Measurements from ENCODE around the gene CDH23. TPM values are rescaled to one million over a fixed set of nuclear protein-coding genes. Genes with fewer than 3 reads are reported as not detected.

The CDH23 gene
- polyA plus RNA-seq, 2 of the 4 experiments (the other 2 are of a cell fraction): 1.1 to 2.3 TPM

DNA sequence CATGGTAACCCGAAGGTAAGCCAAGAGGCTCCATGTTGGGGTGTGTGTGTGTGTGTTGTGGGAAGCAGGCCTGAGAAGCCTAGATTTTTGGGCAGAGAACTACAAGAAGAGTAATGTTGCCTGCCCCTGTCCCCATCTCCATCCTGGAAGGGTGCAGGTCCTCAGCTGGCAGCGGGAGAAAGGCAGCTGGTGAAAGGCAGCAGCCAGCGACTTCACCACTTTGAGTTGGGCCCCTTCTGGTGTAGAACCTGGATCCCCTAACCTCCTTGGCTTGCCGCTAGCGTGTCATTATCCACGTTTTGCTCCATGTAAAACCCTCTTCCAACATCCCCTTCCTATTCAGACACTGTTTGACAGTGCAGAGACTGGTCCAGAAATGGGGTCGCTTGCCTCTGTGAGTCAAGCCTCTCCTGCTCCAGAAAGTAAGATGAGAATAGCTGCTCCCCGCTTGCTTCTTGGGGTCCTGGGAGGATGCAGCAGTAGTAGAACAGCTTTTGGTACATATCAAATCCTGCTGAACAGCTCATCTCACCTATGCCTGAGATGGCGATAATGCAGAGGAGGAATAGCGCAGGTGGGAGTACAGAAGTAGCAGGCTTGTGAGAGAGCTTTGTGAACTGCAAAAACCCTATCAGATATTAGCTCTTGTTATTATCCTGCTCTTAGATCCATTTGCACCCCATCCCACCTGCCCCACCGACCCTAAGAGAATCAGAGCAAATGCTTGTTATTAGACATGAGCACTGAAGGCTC, 22.1 kb upstream of the CDH23 start:
- FAIRE-seq (no peak), ATAC-seq (no peak), DNase-seq (ENCODE audit: low read depth in 1 of 2, low spot score in 1 of 2) (no peak)
- H3K4me1 ChIP-seq: peaks cover 12% of the 10 kb centered on the region
- TF ChIP-seq POLR2A (IDR thresholded peaks at IDR 0.05; ENCODE audit: low read length) (no peak), CBX8 (IDR thresholded peaks at IDR 0.05) (no peak), PHF8 (IDR thresholded peaks at IDR 0.05; ENCODE audit: borderline replicate concordance, low read depth) (no peak), RAD21 (conservative IDR thresholded peaks at IDR 0.05 in 1 of 2, IDR thresholded peaks at IDR 0.05 in 1 of 2) (no peak), RFX5 (IDR thresholded peaks at IDR 0.05) (no peak), EHF (CRISPR knock-in tag; IDR thresholded peaks at IDR 0.05) (no peak), EHMT2 (IDR thresholded peaks at IDR 0.05; ENCODE audit: low read depth) (no peak), FOSB (CRISPR knock-in tag; IDR thresholded peaks at IDR 0.05) (no peak), TFCP2L1 (CRISPR knock-in tag; IDR thresholded peaks at IDR 0.05) (no peak), SMC3 (IDR thresholded peaks at IDR 0.05) (no peak), KDM1A (IDR thresholded peaks at IDR 0.05; ENCODE audit: low read depth) (no peak), FOSL2 (IDR thresholded peaks at IDR 0.05) (no peak), FOSL2 (CRISPR knock-in tag; IDR thresholded peaks at IDR 0.05) (no peak), NR3C1 (IDR thresholded peaks at IDR 0.05) (no peak)
- TF ChIP-seq, protein P1, sequence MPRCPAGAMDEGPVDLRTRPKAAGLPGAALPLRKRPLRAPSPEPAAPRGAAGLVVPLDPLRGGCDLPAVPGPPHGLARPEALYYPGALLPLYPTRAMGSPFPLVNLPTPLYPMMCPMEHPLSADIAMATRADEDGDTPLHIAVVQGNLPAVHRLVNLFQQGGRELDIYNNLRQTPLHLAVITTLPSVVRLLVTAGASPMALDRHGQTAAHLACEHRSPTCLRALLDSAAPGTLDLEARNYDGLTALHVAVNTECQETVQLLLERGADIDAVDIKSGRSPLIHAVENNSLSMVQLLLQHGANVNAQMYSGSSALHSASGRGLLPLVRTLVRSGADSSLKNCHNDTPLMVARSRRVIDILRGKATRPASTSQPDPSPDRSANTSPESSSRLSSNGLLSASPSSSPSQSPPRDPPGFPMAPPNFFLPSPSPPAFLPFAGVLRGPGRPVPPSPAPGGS (IDR thresholded peaks at IDR 0.05): no peak
- TF ChIP-seq, protein P2, sequence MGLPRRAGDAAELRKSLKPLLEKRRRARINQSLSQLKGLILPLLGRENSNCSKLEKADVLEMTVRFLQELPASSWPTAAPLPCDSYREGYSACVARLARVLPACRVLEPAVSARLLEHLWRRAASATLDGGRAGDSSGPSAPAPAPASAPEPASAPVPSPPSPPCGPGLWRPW (IDR thresholded peaks at IDR 0.05): no peak
- TF ChIP-seq, protein P3, sequence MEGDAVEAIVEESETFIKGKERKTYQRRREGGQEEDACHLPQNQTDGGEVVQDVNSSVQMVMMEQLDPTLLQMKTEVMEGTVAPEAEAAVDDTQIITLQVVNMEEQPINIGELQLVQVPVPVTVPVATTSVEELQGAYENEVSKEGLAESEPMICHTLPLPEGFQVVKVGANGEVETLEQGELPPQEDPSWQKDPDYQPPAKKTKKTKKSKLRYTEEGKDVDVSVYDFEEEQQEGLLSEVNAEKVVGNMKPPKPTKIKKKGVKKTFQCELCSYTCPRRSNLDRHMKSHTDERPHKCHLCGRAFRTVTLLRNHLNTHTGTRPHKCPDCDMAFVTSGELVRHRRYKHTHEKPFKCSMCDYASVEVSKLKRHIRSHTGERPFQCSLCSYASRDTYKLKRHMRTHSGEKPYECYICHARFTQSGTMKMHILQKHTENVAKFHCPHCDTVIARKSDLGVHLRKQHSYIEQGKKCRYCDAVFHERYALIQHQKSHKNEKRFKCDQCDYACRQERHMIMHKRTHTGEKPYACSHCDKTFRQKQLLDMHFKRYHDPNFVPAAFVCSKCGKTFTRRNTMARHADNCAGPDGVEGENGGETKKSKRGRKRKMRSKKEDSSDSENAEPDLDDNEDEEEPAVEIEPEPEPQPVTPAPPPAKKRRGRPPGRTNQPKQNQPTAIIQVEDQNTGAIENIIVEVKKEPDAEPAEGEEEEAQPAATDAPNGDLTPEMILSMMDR (IDR thresholded peaks at IDR 0.05): no peak
- TF ChIP-seq, protein P4, sequence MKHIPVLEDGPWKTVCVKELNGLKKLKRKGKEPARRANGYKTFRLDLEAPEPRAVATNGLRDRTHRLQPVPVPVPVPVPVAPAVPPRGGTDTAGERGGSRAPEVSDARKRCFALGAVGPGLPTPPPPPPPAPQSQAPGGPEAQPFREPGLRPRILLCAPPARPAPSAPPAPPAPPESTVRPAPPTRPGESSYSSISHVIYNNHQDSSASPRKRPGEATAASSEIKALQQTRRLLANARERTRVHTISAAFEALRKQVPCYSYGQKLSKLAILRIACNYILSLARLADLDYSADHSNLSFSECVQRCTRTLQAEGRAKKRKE (CRISPR knock-in tag; IDR thresholded peaks at IDR 0.05; ENCODE audit: low read depth): no peak
- H3K4me2 ChIP-seq: no peak overlapping the region
- POLR2A ChIA-PET: no interaction called here
- 74% methylated on average over 11 of the region's 11 CpGs for WGBS (ENCODE audit: missing lambda C conversion rate)
- no peak overlapping the region for H3K27ac ChIP-seq
- CTCF ChIA-PET: interaction anchor here (1.3 to 47.4 kb wide), 7 partner anchors 9 to 522 kb away, joined by 3 to 977 read pairs (median 5); partner anchors contain the start of genes SLC29A3 and VSIR
- no peak overlapping the region for H3K4me3 ChIP-seq
- H3K9me3 ChIP-seq: no peaks in the 10 kb centered on the region

DNA sequence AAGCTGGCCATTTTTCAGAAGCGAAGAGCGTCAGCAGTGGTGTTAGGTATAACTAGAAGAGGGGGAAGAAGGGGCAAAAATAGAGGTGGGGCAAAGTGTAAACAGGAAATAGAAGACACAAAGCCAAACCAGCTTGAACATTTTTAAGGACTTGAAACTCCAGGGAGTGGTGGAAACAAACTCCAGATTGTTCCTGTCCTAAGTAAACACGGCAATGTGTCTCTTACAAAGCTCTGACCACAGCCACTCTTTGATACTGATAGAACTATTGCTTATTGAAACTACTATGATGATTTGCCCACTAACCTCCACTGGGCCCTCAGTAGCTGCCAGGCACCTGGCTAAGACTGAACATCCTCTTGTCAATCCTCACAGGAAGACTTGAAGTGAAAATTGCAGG, 20.8 kb upstream of the CDH23 start:
- CTCF ChIA-PET: interaction anchor here (1.0 to 47.4 kb wide), 9 partner anchors 7 to 194 kb away, joined by 3 to 977 read pairs (median 5); partner anchors contain the start of genes CDH23 and SLC29A3
- H3K27ac ChIP-seq: no peak overlapping the region
- H3K4me2 ChIP-seq: peak overlapping the region; percentile 82; the same call in 1 of the 3 replicates
- H3K4me3 ChIP-seq: no peak overlapping the region
- ATAC-seq (no peak), DNase-seq (ENCODE audit: low read depth in 1 of 2, low spot score in 1 of 2) (no peak), FAIRE-seq (no peak)
- WGBS (ENCODE audit: missing lambda C conversion rate): 61% methylated on average over 3 of the region's 3 CpGs
- H3K9me3 ChIP-seq: no peaks in the 10 kb centered on the region
- peaks cover 12% of the 10 kb centered on the region for H3K4me1 ChIP-seq
- POLR2A ChIA-PET: interaction anchor here (1.6 to 2.8 kb wide), 4 partner anchors 10 to 56 kb away, joined by 7 to 36 read pairs (median 16); partner anchors contain the start of gene SLC29A3
- TF ChIP-seq TFCP2L1 (CRISPR knock-in tag; IDR thresholded peaks at IDR 0.05) (no peak), FOXS1 (CRISPR knock-in tag; IDR thresholded peaks at IDR 0.05) (no peak), CHD2 (IDR thresholded peaks at IDR 0.05; ENCODE audit: low read length, partially characterized antibody) (no peak), SREBF2 (IDR thresholded peaks at IDR 0.05) (no peak), HOXA7 (CRISPR knock-in tag; IDR thresholded peaks at IDR 0.05) (no peak), GATA3 (IDR thresholded peaks at IDR 0.05; ENCODE audit: borderline replicate concordance) (no peak), POLR2AphosphoS2 (conservative IDR thresholded peaks at IDR 0.05; ENCODE audit: low read length) (no peak), ZC3H11A (IDR thresholded peaks at IDR 0.05) (no peak), HEYL (CRISPR knock-in tag; IDR thresholded peaks at IDR 0.05) (no peak)
- TF ChIP-seq, protein P4 (CRISPR knock-in tag; IDR thresholded peaks at IDR 0.05; ENCODE audit: low read depth): no peak
- TF ChIP-seq, protein P5, sequence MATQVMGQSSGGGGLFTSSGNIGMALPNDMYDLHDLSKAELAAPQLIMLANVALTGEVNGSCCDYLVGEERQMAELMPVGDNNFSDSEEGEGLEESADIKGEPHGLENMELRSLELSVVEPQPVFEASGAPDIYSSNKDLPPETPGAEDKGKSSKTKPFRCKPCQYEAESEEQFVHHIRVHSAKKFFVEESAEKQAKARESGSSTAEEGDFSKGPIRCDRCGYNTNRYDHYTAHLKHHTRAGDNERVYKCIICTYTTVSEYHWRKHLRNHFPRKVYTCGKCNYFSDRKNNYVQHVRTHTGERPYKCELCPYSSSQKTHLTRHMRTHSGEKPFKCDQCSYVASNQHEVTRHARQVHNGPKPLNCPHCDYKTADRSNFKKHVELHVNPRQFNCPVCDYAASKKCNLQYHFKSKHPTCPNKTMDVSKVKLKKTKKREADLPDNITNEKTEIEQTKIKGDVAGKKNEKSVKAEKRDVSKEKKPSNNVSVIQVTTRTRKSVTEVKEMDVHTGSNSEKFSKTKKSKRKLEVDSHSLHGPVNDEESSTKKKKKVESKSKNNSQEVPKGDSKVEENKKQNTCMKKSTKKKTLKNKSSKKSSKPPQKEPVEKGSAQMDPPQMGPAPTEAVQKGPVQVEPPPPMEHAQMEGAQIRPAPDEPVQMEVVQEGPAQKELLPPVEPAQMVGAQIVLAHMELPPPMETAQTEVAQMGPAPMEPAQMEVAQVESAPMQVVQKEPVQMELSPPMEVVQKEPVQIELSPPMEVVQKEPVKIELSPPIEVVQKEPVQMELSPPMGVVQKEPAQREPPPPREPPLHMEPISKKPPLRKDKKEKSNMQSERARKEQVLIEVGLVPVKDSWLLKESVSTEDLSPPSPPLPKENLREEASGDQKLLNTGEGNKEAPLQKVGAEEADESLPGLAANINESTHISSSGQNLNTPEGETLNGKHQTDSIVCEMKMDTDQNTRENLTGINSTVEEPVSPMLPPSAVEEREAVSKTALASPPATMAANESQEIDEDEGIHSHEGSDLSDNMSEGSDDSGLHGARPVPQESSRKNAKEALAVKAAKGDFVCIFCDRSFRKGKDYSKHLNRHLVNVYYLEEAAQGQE (IDR thresholded peaks at IDR 0.05): no peak

Data from A549 (cell line).